Skeletal muscle tissue (tissue), 4 donors: Measurements from ENCODE around the gene LYPD5. TPM values are rescaled to one million over a fixed set of nuclear protein-coding genes. Genes with fewer than 3 reads are reported as not detected.
A peak's percentile ranks its signal among the peaks of the same experiment; 100 is the strongest.
"Not testable (repeated sequence)": the region's sequence is repeated elsewhere in the genome, so short reads cannot be mapped to it uniquely, and the experiment has no call there.

ENCODE experiments used
- H3K27ac ChIP-seq: one replicate; pipeline ENCODE4 v1.7.0; 2013; ENCODE audit warnings: mild to moderate bottlenecking, low read depth, low read length, inconsistent platforms
- H3K27me3 ChIP-seq, 3 donors: one replicate each; pipeline ENCODE4 v1.7.0; 2013; ENCODE audit warnings: low read length in 3 of 3; ENCODE audit not compliant: control insufficient read depth in 3 of 3, insufficient read depth in 3 of 3
- H3K36me3 ChIP-seq, 3 donors: one replicate each; pipeline ENCODE4 v1.7.0; 2013; ENCODE audit warnings: low read length in 3 of 3; ENCODE audit not compliant: control insufficient read depth in 3 of 3, insufficient read depth in 3 of 3
- H3K4me1 ChIP-seq, 3 donors: one replicate each; pipeline ENCODE4 v1.7.0; 2013; ENCODE audit warnings: low read length in 3 of 3, mild to moderate bottlenecking in 3 of 3; ENCODE audit not compliant: control insufficient read depth in 3 of 3, insufficient read depth in 3 of 3
- H3K4me3 ChIP-seq, 3 donors: one replicate each; pipeline ENCODE4 v1.7.0; 2013; ENCODE audit warnings: low read length in 3 of 3
- H3K9ac ChIP-seq, 3 donors: one replicate each; pipeline ENCODE4 v1.7.0; 2013; ENCODE audit warnings: low read length in 3 of 3, mild to moderate bottlenecking in 3 of 3, moderate library complexity in 2 of 3, low read depth in 1 of 3
- H3K9me3 ChIP-seq, 3 donors: one replicate each; pipeline ENCODE4 v1.7.0; 2013; ENCODE audit warnings: low read length in 3 of 3; ENCODE audit not compliant: control insufficient read depth in 3 of 3
- total RNA-seq: library from RNA; depleted of rRNA; stranded (reverse); fragments of >200 nt; gene quantifications from one replicate; pipeline ENCODE4 v1.2.3, GENCODE V29; 2014
- donor health status: Osteomylitis.

LYPD5 gene
- total RNA-seq, 1 donor from 2014 or later = not detected

- Histone ChIP-seq H3K9me3 (no peaks in the 10 kb centered on the region), H3K4me1 (peaks cover 4 to 24% (median 4%) of the 10 kb centered on the region in 3 donors), H3K36me3 (no peaks in the 10 kb centered on the region), H3K27ac (no peak overlapping the region), H3K27me3 (peaks cover 0 to 20% (median 5%) of the 10 kb centered on the region in 3 donors), H3K9ac (no peak overlapping the region), H3K4me3 (no peak overlapping the region)
Observed at GRCh38 chr19:43769256-43769655, 33.0 kb downstream of the LYPD5 start.

GRCh38 chr19:43768273-43769050 lies 33.8 kb downstream of the LYPD5 start:
- H3K9me3 ChIP-seq = no peaks in the 10 kb centered on the region
- H3K27me3 ChIP-seq = peaks cover 0 to 12% (median 2%) of the 10 kb centered on the region in 3 donors
- no peak overlapping the region for H3K9ac ChIP-seq
- H3K4me3 ChIP-seq = no peak overlapping the region
- no peaks in the 10 kb centered on the region for H3K36me3 ChIP-seq
- H3K27ac ChIP-seq = no peak overlapping the region
- peaks cover 0 to 18% (median 2%) of the 10 kb centered on the region in 3 donors for H3K4me1 ChIP-seq

GRCh38 chr19:43767818-43768217 lies 34.4 kb downstream of the LYPD5 start:
- peaks cover 0 to 18% (median 2%) of the 10 kb centered on the region in 3 donors for H3K4me1 ChIP-seq
- H3K36me3 ChIP-seq = no peaks in the 10 kb centered on the region
- no peak overlapping the region for H3K27ac ChIP-seq
- no peak overlapping the region for H3K9ac ChIP-seq
- peaks cover 0 to 7% (median 0%) of the 10 kb centered on the region in 3 donors for H3K27me3 ChIP-seq
- no peak overlapping the region for H3K4me3 ChIP-seq
- no peaks in the 10 kb centered on the region for H3K9me3 ChIP-seq

GRCh38 chr19:43767316-43767715 lies 34.9 kb downstream of the LYPD5 start:
- Histone ChIP-seq H3K27ac (no peak overlapping the region), H3K4me1 (peaks cover 0 to 18% (median 2%) of the 10 kb centered on the region in 3 donors), H3K4me3 (no peak overlapping the region), H3K36me3 (no peaks in the 10 kb centered on the region), H3K9me3 (no peaks in the 10 kb centered on the region), H3K9ac (no peak overlapping the region), H3K27me3 (peaks cover 0 to 7% (median 0%) of the 10 kb centered on the region in 3 donors)

- Histone ChIP-seq H3K27me3 (peaks cover 0 to 7% (median 0%) of the 10 kb centered on the region in 3 donors), H3K4me3 (no peak overlapping the region), H3K9me3 (no peaks in the 10 kb centered on the region), H3K4me1 (peaks cover 0 to 18% (median 2%) of the 10 kb centered on the region in 3 donors), H3K36me3 (no peaks in the 10 kb centered on the region), H3K9ac (no peak overlapping the region), H3K27ac (no peak overlapping the region)
Observed at GRCh38 chr19:43766755-43767043, 35.5 kb downstream of the LYPD5 start.

GRCh38 chr19:43765109-43765876 lies 37.0 kb downstream of the LYPD5 start:
- Histone ChIP-seq H3K4me1 (peaks cover 0 to 18% (median 2%) of the 10 kb centered on the region in 3 donors), H3K9ac (peak overlapping the region in 1 of 3 donors; percentile 50), H3K27ac (peak overlapping the region; percentile 52), H3K9me3 (no peaks in the 10 kb centered on the region), H3K4me3 (no peak overlapping the region), H3K27me3 (peaks cover 0 to 2% (median 0%) of the 10 kb centered on the region in 3 donors), H3K36me3 (no peaks in the 10 kb centered on the region)

- H3K9me3 ChIP-seq, H3K27me3 ChIP-seq, H3K36me3 ChIP-seq, H3K4me3 ChIP-seq: not testable (repeated sequence)
- Histone ChIP-seq H3K4me1 (peaks cover 0 to 18% (median 2%) of the 10 kb centered on the region in 3 donors), H3K9ac (peak overlapping the region in 1 of 3 donors; percentile 50), H3K27ac (peak overlapping the region; percentile 52)
Observed at GRCh38 chr19:43764684-43765083, 37.6 kb downstream of the LYPD5 start.

- Histone ChIP-seq H3K9ac (no peak overlapping the region), H3K4me3 (no peak overlapping the region), H3K4me1 (peaks cover 0 to 18% (median 2%) of the 10 kb centered on the region in 3 donors), H3K27me3 (no peaks in the 10 kb centered on the region), H3K36me3 (no peaks in the 10 kb centered on the region), H3K27ac (peak overlapping the region; percentile 40), H3K9me3 (no peaks in the 10 kb centered on the region)
Observed at GRCh38 chr19:43763473-43763939, 38.7 kb downstream of the LYPD5 start.

- H3K27me3 ChIP-seq = no peaks in the 10 kb centered on the region
- no peak overlapping the region for H3K4me3 ChIP-seq
- H3K27ac ChIP-seq = peak overlapping the region; percentile 40
- H3K36me3 ChIP-seq = no peaks in the 10 kb centered on the region
- H3K9ac ChIP-seq = no peak overlapping the region
- peaks cover 0 to 18% (median 2%) of the 10 kb centered on the region in 3 donors for H3K4me1 ChIP-seq
- no peaks in the 10 kb centered on the region for H3K9me3 ChIP-seq
Observed at GRCh38 chr19:43762814-43763213, 39.4 kb downstream of the LYPD5 start.

GRCh38 chr19:43760941-43761340 lies 41.3 kb downstream of the LYPD5 start:
- H3K9me3 ChIP-seq = no peaks in the 10 kb centered on the region
- no peaks in the 10 kb centered on the region for H3K36me3 ChIP-seq
- H3K4me1 ChIP-seq = peaks cover 0 to 9% (median 2%) of the 10 kb centered on the region in 3 donors
- no peak overlapping the region for H3K4me3 ChIP-seq
- H3K27ac ChIP-seq = no peak overlapping the region
- no peaks in the 10 kb centered on the region for H3K27me3 ChIP-seq
- no peak overlapping the region for H3K9ac ChIP-seq
